ENCODE measurements around the gene CNPY2. TPM values are rescaled to one million over a fixed set of nuclear protein-coding genes. Genes with fewer than 3 reads are reported as not detected.

CNPY2 gene
- total and polyA plus RNA-seq, 2 donors (not counting 3 experiments of a cell fraction or from before 2014, with no cell fraction given): 183 to 256 TPM

DNA sequence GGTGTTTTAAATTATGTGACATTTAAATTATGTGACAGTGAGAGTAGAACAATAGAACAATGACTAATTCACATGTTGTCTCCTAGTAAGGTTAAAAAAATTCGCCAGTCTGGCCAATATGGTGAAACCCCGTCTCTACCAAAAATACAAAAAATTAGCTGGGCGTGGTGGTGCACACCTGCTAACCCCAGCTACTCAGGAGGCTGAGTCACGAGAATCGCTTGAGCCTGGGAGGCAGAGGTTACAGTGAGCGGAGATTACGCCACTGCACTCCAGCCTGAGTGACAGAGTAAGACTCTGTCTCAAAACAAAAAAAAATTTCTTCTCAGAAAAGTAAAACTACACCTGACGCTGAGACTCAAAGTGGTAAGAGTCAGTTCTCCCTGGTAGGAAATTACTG lies 18.4 kb downstream of the CNPY2 start:
- peaks cover 2% of the 10 kb centered on the region for H4K20me1 ChIP-seq (replicated peaks; ENCODE audit: control insufficient read depth, extremely low read depth, insufficient read depth, low read length)
- no peak overlapping the region for H3K4me2 ChIP-seq (ENCODE audit: insufficient read depth, low read length)
- H3K79me2 ChIP-seq (ENCODE audit: control insufficient read depth, insufficient read depth, low read length): peaks cover 68% of the 10 kb centered on the region
- H3K4me1 ChIP-seq (ENCODE audit: control insufficient read depth, extremely low read depth, insufficient read depth, low read length): peaks cover 26% of the 10 kb centered on the region
- H3K27ac ChIP-seq (ENCODE audit: insufficient read depth, low read depth, low read length): no peak overlapping the region
- H3K9me3 ChIP-seq (replicated peaks; ENCODE audit: control insufficient read depth, insufficient read depth, low read length): no peaks in the 10 kb centered on the region
- DNase-seq (ENCODE audit: low read depth, low spot score) (no peak), FAIRE-seq (no peak)
- TF ChIP-seq GATA2 (IDR thresholded peaks at IDR 0.05; ENCODE audit: insufficient read depth, insufficient read length, low read depth, low read length): no peak
- TF ChIP-seq, protein P1, sequence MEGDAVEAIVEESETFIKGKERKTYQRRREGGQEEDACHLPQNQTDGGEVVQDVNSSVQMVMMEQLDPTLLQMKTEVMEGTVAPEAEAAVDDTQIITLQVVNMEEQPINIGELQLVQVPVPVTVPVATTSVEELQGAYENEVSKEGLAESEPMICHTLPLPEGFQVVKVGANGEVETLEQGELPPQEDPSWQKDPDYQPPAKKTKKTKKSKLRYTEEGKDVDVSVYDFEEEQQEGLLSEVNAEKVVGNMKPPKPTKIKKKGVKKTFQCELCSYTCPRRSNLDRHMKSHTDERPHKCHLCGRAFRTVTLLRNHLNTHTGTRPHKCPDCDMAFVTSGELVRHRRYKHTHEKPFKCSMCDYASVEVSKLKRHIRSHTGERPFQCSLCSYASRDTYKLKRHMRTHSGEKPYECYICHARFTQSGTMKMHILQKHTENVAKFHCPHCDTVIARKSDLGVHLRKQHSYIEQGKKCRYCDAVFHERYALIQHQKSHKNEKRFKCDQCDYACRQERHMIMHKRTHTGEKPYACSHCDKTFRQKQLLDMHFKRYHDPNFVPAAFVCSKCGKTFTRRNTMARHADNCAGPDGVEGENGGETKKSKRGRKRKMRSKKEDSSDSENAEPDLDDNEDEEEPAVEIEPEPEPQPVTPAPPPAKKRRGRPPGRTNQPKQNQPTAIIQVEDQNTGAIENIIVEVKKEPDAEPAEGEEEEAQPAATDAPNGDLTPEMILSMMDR (IDR thresholded peaks at IDR 0.05; ENCODE audit: extremely low read depth in 1 of 2, insufficient read depth in 1 of 2, low read depth in 1 of 2, low read length in 2 of 2): no peak
- TF ChIP-seq POLR2A (IDR thresholded peaks at IDR 0.05; ENCODE audit: low read depth, low read length): no peak
- TF ChIP-seq MYC (IDR thresholded peaks at IDR 0.05; ENCODE audit: low read depth, low read length): no peak
- TF ChIP-seq POLR2AphosphoS5 (IDR thresholded peaks at IDR 0.05; ENCODE audit: insufficient read depth, low read depth, low read length): no peak
- TF ChIP-seq FOS (IDR thresholded peaks at IDR 0.05; ENCODE audit: borderline replicate concordance, insufficient read depth, low read length): no peak
- no peak for TF ChIP-seq EZH2 (IDR thresholded peaks at IDR 0.05; ENCODE audit: borderline replicate concordance, low read depth, low read length, severe bottlenecking)
- TF ChIP-seq, protein P2, sequence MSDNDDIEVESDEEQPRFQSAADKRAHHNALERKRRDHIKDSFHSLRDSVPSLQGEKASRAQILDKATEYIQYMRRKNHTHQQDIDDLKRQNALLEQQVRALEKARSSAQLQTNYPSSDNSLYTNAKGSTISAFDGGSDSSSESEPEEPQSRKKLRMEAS (IDR thresholded peaks at IDR 0.05; ENCODE audit: insufficient read depth, insufficient read length): no peak
- no peak for TF ChIP-seq JUN (IDR thresholded peaks at IDR 0.05; ENCODE audit: borderline replicate concordance, insufficient read depth, insufficient read length, low read depth)
- H3K9ac ChIP-seq (replicated peaks; ENCODE audit: extremely low read depth, insufficient read depth, low read length): no peak overlapping the region
- no TSS peak for BruUV-seq (replicated peaks)
- no peaks in the 10 kb centered on the region for H3K9me1 ChIP-seq (replicated peaks; ENCODE audit: control insufficient read depth, extremely low read depth, insufficient read depth, low read length)
- H3K27me3 ChIP-seq (ENCODE audit: control insufficient read depth in 2 of 2, insufficient read depth in 2 of 2, low read length in 2 of 2): no peaks in the 10 kb centered on the region
- dilution Hi-C loops (cut with MboI; ENCODE audit: extremely low pct_ligation_motif_present, low sequenced_read_pairs) (no loop called here), intact Hi-C loops (cut with micrococcal nuclease) (no loop called here)
- no peak overlapping the region for H2AFZ ChIP-seq (ENCODE audit: low read depth, low read length)
- H3K36me3 ChIP-seq (ENCODE audit: control insufficient read depth in 2 of 2, extremely low read depth in 1 of 2, insufficient read depth in 2 of 2, low read length in 2 of 2): peaks cover 0 to 2% of the 10 kb centered on the region in 2 experiments
- ChIA-PET CTCF (interaction anchor here (1.9 to 2.2 kb wide), 2 partner anchors 108 to 167 kb away, joined by 4 to 6 read pairs; partner anchors contain the start of gene SMARCC2), POLR2A (interaction anchor here (0.9 kb wide), 1 partner anchor 63 kb away, joined by 3 read pairs; the partner anchor contains the start of gene STAT2)
- no peak overlapping the region for H3K4me3 ChIP-seq (replicated peaks in 1 of 3; ENCODE audit: insufficient read depth in 1 of 3, low read depth in 1 of 3, low read length in 3 of 3)
